HS-27A (cell line): ENCODE data around the gene NPIPA7.
"Not testable (repeated sequence)": the region's sequence is repeated elsewhere in the genome, so short reads cannot be mapped to it uniquely, and the experiment has no call there.

Source experiments
- DNase-seq: peaks from one replicate; pipeline ENCODE4 v3.0.0-alpha.2; 2012; ENCODE audit warnings: low read depth, missing footprints

Gene NPIPA7

DNA sequence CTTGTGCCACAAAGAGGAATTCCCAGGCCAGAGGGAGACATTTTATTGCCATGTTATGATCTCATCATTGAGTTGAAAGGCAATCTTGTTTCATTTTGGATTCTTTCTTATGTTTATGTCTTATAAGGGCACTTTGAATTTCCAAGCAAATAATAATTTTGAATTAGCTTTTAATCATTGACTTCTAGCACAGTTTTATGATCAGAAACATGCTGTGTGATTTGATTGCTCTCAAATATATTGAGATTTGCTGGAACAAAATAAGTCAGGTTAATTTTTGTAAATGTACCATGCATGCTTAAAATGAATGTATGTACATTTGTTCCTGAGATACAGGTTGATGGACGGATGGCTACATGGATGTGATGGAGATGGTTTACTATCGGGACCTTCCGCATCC, at the start of gene NPIPA7:
Gene NPIPA7 (plus strand): TSS at position 301 of the 400 bp plus-strand sequence. CDS start 105 bp downstream, outside the sequence.
- not testable (repeated sequence) for DNase-seq

DNA sequence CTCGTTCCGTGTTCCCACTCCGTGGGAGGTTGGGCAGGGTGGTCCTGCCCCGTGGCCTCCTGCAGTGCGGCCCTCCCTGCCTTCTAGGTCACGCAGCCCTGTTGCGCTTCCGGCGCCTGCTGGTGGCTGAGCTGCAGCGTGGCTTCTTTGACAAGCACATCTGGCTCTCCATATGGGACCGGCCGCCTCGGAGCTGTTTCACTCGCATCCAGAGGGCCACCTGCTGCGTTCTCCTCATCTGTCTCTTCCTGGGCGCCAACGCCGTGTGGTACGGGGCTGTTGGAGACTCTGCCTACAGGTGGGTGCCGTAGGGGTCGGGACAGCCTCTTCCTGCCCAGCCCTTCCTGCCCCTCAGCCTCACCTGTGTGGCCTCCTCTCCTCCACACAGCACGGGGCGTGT, 47.5 kb upstream of the NPIPA7 start:
- not testable (repeated sequence) for DNase-seq

GRCh38 chr16:16357556-16357955, 21.4 kb upstream of the NPIPA7 start:
- not testable (repeated sequence) for DNase-seq

GRCh38 chr16:16358539-16359240, 20.2 kb upstream of the NPIPA7 start:
- not testable (repeated sequence) for DNase-seq

- DNase-seq: not testable (repeated sequence)
These were observed 15.3 kb upstream of the NPIPA7 start for GRCh38 chr16:16363595-16363994.

DNA sequence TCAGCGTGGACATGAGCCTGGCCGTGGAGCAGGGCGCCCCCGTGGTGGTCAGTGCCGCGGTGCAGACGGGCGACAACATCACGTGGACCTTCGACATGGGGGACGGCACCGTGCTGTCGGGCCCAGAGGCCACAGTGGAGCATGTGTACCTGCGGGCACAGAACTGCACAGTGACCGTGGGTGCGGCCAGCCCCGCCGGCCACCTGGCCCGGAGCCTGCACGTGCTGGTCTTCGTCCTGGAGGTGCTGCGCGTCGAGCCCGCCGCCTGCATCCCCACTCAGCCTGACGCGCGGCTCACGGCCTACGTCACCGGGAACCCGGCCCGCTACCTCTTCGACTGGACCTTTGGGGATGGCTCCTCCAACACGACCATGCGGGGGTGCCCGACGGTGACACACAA, 14.8 kb upstream of the NPIPA7 start:
- not testable (repeated sequence) for DNase-seq

DNA sequence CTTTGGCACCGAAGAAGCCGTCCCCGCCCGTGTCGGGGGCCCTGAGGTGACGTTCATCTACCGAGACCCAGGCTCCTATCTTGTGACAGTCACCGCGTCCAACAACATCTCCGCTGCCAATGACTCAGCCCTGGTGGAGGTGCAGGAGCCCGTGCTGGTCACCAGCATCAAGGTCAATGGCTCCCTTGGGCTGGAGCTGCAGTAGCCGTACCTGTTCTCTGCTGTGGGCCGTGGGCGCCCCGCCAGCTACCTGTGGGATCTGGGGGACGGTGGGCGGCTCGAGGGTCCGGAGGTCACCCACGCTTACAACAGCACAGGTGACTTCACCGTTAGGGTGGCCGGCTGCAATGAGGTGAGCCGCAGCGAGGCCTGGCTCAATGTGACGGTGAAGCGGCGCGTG, 14.2 kb upstream of the NPIPA7 start:
- DNase-seq: not testable (repeated sequence)

- DNase-seq: not testable (repeated sequence)
These were observed 13.6 kb upstream of the NPIPA7 start for GRCh38 chr16:16365319-16365718.

DNA sequence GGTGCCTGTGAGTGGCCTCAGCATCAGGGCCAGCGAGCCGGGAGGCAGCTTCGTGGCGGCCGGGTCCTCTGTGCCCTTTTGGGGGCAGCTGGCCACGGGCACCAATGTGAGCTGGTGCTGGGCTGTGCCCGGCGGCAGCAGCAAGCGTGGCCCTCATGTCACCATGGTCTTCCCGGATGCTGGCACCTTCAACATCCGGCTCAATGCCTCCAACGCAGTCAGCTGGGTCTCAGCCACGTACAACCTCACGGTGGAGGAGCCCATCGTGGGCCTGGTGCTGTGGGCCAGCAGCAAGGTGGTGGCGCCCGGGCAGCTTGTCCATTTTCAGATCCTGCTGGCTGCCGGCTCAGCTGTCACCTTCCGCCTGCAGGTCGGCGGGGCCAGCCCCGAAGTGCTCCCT, 13.1 kb upstream of the NPIPA7 start:
- DNase-seq: not testable (repeated sequence)

DNA sequence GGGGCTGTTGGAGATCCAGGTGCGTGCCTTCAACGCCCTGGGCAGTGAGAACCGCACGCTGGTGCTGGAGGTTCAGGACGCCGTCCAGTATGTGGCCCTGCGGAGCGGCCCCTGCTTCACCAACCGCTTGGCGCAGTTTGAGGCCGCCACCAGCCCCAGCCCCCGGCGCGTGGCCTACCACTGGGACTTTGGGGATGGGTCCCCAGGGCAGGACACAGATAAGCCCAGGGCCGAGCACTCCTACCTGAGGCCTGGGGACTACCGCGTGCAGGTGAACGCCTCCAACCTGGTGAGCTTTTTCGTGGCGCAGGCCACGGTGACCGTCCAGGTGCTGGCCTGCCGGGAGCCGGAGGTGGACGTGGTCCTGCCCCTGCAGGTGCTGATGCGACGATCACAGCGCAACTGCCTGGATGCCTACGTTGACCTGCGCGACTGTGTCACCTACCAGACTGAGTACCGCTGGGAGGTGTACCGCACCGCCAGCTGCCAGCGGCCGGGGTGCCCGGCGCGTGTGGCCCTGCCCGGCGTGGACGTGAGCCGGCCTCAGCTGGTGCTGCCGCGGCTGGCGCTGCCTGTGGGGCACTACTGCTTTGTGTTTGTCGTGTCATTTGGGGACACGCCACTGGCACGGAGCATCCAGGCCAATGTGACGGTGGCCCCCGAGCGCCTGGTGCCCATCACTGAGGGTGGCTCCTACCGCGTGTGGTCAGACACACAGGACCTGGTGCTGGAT, 12.2 kb upstream of the NPIPA7 start:
- DNase-seq: not testable (repeated sequence)

DNA sequence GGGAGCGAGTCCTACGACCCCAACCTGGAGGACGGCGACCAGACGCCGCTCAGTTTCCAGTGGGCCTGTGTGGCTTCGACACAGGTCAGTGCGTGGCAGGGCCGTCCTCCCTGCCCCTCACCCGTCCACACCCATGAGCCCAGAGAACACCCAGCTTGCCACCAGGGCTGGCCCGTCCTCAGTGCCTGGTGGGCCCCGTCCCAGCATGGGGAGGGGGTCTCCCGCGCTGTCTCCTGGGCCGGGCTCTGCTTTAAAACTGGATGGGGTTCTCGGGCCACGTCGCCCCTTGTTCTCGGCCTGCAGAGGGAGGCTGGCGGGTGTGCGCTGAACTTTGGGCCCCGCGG, 11.7 kb upstream of the NPIPA7 start:
- not testable (repeated sequence) for DNase-seq

DNA sequence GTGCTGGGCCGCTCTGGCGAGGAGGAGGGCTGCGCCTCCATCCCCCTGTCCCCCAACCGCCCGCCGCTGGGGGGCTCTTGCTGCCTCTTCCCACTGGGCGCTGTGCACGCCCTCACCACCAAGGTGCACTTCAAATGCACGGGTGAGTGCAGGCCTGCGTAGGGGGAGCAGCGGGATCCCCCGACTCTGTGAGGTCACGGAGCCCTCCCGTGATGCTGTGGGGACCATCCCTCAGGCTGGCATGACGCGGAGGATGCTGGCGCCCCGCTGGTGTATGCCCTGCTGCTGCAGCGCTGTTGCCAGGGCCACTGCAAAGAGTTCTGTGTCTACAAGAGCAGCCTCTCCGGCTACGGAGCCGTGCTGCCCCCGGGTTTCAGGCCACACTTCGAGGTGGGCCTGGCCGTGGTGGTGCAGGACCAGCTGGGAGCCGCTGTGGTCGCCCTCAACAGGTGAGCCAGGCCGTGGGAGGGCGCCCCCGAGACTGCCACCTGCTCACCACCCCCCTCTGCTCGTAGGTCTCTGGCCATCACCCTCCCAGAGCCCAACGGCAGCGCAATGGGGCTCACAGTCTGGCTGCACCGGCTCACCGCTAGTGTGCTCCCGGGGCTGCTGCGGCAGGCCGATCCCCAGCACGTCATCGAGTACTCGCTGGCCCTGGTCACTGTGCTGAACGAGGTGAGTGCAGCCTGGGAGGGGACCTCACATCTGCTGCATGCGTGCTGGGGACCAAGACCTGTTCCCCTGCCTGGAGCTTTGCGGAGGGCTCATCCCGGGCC, 9.7 kb upstream of the NPIPA7 start:
- DNase-seq: not testable (repeated sequence)

- not testable (repeated sequence) for DNase-seq
These were observed 7.7 kb upstream of the NPIPA7 start for GRCh38 chr16:16371136-16371735.

DNA sequence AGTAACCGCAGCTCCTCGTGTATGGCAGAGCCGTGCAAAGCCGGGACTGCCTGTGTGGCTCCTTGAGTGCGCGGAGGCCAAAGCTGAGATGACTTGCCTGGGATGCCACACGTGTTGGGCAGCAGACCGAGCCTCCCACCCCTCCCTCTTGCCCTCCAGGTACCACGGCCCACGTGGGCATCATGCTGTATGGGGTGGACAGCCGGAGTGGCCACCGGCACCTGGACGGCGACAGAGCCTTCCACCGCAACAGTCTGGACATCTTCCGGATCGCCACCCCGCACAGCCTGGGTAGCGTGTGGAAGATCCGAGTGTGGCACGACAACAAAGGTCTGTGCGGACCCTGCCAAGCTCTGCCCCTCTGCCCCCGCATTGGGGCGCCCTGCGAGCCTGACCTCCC, 4.7 kb upstream of the NPIPA7 start:
- DNase-seq: not testable (repeated sequence)

GRCh38 chr16:16399685-16400084, 20.7 kb downstream of the NPIPA7 start:
- not testable (repeated sequence) for DNase-seq

DNA sequence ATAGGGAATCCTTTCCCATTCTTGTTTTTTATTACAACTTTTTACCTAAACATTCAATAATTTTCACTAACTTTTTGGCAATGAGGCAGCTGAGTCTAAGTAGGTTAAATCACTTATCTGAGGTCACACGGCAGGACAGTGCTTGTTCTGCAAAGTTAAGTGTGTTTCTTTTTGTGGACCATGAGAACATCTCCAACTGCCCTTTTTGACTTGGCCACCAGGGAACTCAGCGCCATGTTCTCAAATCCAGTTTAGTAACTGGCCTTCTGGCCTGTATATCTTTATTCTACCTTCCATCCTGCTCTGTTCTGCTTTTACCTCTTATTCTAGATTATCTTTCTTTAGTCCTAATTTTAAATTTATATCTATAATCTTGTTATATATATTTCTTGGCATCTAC, 23.4 kb downstream of the NPIPA7 start:
- DNase-seq: not testable (repeated sequence)

- DNase-seq: not testable (repeated sequence)
These were observed 25.3 kb downstream of the NPIPA7 start for GRCh38 chr16:16404283-16404682.

DNA sequence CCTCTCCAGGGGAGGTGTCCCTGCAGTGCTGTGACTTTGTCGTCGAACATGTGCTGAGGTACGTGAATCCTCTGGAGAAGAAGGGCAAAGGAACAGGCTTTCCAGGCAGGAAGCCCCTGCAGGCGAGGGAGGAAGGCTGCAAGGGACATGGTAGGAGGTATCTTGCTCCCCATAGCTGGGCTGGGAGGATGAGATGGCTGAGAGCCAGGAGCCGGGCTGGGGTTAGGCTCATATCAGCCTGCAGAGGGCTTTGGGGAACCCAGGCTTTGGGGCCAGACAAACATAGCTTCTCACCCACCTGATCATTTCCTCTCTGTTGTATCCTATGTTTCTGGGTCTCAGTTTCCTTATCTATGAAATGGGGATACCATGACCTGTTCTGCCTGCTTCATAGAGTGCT, 26.5 kb downstream of the NPIPA7 start:
- DNase-seq: not testable (repeated sequence)

DNA sequence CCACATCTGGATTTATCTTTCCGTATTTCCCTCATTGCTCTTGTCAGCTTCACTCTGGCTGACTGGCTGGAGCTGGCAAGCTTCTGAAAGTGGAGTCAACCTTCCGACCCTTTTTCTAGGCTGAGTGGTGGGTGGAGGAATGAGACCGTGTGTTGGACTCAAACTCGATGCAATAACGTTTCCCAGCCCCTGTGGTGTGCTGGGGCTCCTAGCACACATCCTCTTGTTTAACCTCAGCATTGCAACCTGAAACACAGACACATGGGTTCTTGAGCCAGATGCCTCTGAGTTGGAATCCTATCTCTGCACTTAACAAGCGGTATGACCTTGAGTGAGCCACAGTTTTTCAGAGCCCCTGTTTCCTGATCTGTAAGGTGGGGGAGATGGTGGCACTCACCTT, 29.5 kb downstream of the NPIPA7 start:
- not testable (repeated sequence) for DNase-seq

DNA sequence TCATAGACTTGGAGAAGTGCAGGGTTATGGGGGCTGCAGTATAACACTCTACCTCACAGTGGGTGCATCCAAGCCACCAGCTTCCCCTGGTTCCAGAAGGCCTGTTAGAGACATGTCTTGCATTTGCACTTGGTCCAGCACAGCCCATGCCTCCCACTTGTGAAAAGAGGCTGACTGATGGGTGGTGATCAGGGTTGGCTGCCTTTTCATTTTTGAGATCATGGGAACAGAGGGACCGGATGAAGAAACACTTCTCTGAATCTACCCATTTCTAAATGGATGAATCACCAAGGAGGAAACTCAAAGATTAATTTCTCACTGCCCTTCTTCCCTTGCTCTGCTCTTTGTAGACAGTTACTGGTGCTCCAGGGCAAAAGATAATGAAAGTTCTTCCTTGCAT, 34.8 kb downstream of the NPIPA7 start:
- not testable (repeated sequence) for DNase-seq

DNA sequence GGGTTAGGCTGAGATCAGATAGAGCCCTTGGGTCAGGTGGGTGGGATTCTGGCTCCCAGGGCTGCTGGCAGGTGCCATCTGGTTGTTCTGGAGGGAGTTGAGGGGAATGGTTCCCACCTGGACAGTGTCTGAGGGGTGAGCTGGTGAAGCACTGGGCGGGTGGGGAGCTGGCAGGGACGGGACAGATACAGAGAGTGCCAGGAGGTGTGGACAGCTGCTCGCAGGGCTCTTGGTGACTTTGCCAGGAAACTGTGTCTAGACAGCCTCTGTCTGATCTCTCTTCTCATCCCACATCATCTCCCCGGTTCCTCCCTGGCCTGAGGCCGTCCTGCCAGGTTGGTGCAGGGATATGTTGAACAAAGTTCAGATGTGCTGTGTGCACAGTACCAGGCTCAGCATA, 38.1 kb downstream of the NPIPA7 start:
- DNase-seq: not testable (repeated sequence)

DNA sequence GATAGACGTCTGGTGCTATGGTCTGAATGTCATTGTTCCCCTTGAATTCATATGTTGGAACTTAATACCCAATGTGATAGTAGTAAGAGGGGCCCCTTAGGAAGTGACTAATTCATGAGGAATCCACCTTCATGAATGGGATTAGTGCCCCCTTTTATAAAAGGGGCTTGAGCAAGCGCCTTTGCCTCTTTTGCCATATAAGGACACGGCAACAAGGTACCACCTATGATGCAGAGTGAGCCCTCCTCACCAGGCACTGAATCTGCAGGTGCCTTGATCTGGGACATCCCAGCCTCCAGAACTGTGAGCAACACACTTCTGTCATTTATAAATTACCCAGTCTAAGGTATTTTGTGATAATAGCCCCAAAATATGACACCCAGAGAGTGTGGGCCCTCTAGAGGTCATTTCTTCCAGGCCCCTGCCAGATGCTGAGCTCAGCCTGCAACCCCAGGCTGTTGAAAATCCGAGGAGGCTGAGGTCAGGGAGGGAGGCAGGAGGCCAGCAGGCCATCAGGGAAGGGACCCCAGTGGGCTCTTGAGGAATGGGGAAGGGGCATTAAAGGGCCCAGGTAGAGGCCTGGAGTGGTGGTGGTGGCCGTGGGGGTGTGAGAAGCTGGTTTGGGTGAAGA, 39.1 kb downstream of the NPIPA7 start:
- not testable (repeated sequence) for DNase-seq
